ENCODE results near the gene EDNRA.

EDNRA gene

GRCh38 chr4:147513952-147514351, 33.1 kb downstream of the EDNRA start:
- H3K27ac ChIP-seq, result no peak overlapping the region
- no peak for TF ChIP-seq ZFX (IDR thresholded peaks at IDR 0.05)
- TF ChIP-seq, protein P1, sequence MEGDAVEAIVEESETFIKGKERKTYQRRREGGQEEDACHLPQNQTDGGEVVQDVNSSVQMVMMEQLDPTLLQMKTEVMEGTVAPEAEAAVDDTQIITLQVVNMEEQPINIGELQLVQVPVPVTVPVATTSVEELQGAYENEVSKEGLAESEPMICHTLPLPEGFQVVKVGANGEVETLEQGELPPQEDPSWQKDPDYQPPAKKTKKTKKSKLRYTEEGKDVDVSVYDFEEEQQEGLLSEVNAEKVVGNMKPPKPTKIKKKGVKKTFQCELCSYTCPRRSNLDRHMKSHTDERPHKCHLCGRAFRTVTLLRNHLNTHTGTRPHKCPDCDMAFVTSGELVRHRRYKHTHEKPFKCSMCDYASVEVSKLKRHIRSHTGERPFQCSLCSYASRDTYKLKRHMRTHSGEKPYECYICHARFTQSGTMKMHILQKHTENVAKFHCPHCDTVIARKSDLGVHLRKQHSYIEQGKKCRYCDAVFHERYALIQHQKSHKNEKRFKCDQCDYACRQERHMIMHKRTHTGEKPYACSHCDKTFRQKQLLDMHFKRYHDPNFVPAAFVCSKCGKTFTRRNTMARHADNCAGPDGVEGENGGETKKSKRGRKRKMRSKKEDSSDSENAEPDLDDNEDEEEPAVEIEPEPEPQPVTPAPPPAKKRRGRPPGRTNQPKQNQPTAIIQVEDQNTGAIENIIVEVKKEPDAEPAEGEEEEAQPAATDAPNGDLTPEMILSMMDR (conservative IDR thresholded peaks at IDR 0.05), result no peak

- no peak overlapping the region for H3K27ac ChIP-seq
- TF ChIP-seq, protein P1 (conservative IDR thresholded peaks at IDR 0.05), result no peak
- TF ChIP-seq ZFX (IDR thresholded peaks at IDR 0.05), result no peak
These were observed 34.5 kb downstream of the EDNRA start for GRCh38 chr4:147515220-147515936.

DNA sequence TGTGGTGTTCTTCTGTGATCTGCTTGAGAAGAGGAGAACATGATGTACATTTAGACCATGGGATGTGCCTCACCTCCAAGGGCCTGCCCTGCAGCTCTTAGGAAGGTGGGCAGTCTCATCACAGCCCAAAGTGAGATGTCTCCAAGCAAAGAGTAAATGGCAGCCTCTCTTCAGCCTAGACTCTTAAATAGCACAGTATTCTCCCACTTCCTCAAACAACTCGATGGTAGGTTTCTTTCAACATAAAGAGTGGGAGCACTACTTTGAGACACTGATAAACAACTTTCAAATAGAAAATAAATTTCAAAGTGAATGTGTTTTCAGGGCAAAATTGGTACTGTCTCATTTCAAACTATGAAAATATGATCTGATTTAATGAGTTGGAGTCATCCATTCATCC, 35.2 kb downstream of the EDNRA start:
- H3K27ac ChIP-seq, result no peak overlapping the region
- TF ChIP-seq, protein P1 (conservative IDR thresholded peaks at IDR 0.05), result no peak
- no peak for TF ChIP-seq ZFX (IDR thresholded peaks at IDR 0.05)

GRCh38 chr4:147518086-147518485, 37.2 kb downstream of the EDNRA start:
- H3K27ac ChIP-seq, result no peak overlapping the region
- TF ChIP-seq ZFX (IDR thresholded peaks at IDR 0.05), result no peak
- TF ChIP-seq, protein P1 (conservative IDR thresholded peaks at IDR 0.05), result no peak

DNA sequence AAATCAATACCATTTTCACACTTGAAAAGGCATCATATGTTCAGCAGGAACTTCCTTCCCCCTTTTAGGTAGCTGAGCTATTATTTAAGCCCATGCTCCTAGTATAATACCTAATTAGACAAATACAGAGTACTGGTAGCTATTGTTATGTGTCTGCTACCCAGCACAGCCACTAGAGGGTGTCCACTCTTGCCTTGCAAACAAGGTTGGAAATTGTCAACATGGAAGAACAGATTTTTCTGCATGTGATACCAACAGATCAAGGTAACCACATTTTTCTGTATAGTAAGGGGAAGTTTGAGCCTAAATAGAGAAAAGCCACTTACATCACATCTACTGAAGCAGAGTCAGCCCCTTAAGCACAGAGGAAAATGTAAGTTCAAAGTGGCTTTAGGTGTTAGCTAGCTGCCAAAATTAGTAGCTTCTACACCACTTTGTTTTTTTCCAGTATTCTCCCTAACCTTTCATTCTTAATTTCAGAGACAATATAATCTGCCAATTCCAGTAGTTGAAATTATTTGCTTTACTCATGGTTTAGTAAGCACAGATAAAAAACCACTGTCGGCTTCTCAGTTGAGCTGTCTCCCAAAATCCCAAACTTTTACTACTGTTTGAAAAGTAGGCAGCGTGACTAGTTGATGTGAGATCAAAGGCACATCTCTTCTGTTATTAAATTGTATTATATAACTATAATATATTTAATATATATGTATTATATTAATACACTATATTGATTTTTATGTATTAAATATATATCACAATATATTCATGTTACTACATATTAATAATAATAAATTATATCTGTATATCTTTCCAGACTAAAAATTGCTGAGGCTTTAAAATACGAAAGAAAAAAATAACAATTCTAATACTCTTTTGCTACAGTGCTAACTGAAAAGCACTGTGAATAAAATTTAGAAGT, 38.2 kb downstream of the EDNRA start:
- TF ChIP-seq ZFX (IDR thresholded peaks at IDR 0.05), result no peak
- TF ChIP-seq, protein P1 (conservative IDR thresholded peaks at IDR 0.05), result peak; percentile 93
- no peak overlapping the region for H3K27ac ChIP-seq

DNA sequence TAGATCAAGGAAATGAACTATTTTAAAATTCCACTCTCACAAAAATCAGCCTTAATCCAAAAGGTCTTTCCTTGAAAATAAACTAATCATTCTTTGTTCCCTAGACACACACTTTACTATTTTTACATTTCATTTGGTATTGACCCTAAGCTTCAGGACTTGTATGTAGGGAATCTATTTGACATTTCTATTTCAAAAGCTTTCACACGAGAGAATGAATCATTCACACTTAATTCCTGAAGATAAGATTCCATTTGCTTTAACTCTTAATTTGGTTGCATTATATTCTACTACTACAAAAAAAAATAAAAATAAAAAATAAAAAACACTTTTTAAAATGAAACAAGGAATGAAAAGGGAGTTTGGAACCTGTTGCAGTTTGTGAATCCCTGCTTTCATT, 43.7 kb downstream of the EDNRA start:
- no peak for TF ChIP-seq ZFX (IDR thresholded peaks at IDR 0.05)
- TF ChIP-seq, protein P1 (conservative IDR thresholded peaks at IDR 0.05), result no peak
- H3K27ac ChIP-seq, result no peak overlapping the region
